ENCODE data around the gene MAT2A.
"Not testable (repeated sequence)": the region's sequence is repeated elsewhere in the genome, so short reads cannot be mapped to it uniquely, and the experiment has no call there.

MAT2A gene

DNA sequence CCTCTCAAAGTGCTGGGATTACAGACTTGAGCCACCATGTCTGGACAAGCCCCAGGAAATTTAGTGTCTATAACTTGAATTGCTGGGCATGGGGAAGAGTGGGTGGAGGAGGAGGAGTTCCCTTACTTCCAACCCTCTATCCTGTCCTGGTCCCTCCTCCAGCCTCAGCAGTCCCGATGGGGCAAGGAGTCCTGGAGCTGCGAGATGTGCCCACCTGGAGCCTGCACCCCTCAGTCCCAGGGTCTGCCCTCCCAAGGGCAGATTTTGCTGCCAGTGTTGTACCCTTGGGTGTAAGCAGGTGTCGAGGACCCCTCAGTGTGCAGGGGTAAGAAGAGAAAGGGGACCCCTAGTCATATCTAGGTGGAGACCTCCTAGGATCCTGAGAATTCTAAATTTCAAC, 41.2 kb downstream of the MAT2A start:
- no peak for DNase-seq

- DNase-seq, result no peak
Measured at GRCh38 chr2:85582492-85582891, 43.5 kb downstream of the MAT2A start.

DNA sequence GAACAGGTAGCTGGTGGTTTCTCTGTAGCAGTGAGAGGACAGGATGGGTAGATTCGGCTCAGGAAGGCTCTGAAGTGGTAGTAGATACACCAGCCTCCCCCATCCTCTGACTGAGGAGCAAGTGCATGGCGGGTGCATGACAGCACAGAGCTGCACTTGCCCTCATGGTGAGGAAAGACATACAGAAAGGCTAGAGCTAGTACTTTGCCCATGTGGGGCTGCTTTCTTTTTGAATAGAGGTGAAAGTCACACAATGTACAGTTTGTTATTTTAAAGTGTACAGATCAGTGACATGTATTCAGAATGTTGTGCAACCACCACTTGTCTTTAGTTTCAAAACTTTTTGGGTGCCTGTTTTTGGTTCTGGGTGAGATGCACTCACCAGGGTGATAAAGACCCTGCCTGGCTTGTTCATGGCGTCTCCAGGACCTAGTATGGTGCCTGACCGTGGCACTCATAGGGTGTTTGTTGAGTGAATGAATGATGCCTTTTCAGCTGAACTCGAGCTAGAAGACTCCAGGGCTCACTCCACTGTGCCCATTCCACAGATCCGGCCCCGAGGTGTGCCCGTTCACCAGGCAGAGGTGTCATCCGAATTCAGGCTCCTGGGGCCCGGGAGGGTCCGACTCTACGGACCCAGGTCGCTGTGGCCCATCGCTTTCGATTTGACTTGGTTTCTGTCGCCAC, 44.8 kb downstream of the MAT2A start:
- DNase-seq, result no peak

- DNase-seq, result no peak
Measured at GRCh38 chr2:85584354-85584856, 45.4 kb downstream of the MAT2A start, which contains the start of gene VAMP5. VAMP5 (plus strand) TSS chr2:85584431; CDS start chr2:85584491, 60 bp downstream.

DNA sequence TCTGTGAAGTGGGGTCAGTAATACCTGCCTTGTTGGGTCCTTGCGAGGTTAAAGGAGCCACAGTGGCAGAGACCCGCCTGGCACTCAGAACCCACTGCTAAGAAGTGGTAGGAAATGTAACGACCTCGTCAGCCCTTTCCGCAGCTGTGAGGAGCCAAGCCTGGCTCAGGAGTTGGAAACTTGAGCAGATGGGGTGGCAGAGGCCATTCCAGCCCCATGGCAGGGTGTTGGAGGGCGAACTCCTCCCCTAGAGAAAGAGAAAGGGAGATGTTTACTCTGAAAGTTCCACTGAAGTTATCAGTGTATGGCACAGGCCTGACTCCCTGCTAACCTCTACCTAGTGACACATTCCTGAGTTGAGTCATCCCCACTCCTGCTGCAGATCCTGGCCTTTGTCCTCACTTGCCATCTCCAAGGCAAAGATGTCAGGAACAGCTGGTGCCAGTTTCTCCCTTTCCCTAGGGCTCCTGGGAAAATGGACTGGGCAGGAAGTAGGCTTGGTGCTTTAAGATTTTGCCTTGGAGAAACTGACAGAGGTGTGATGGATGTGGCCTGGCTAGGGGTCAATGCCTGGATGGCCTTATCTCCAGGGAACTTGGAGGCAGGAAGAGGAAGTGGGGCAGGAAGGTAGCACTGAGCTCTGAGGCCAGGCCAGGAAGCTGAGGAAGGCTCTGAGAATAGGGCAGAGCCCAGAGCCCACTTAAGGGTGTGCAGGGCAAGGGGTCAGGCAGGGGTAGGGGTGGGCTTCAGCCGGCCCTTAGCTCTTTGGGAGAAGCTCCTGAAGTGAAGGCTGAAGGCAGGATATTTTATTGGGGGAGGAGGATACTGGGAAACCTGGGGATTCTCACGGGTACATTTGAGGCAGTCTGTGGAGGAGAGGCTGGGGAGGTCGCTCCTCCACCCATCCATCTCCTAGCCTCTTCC, 46.2 kb downstream of the MAT2A start:
- no peak for DNase-seq

- DNase-seq, result no peak
Measured at GRCh38 chr2:85585781-85586105, 46.8 kb downstream of the MAT2A start.

DNA sequence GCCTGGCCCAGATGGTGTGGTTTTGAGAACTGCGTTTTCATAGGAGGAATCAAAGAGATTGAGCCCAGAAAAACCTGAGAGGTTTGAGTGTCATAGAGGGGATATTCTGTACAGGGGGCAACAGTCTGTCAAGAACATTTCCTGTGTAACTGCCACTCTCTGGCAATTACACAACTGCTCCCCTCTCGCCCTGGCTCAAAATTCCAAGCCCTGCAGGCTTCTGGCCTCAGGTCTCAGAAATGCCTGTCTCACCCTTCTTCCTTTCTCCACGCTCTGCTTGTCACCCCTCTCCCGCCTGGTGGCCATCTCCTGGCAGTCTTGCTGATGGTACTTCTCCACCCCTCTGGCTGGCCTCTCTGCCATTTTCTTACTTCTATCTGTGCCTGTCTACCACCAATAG, 49.3 kb downstream of the MAT2A start:
- no peak for DNase-seq

DNA sequence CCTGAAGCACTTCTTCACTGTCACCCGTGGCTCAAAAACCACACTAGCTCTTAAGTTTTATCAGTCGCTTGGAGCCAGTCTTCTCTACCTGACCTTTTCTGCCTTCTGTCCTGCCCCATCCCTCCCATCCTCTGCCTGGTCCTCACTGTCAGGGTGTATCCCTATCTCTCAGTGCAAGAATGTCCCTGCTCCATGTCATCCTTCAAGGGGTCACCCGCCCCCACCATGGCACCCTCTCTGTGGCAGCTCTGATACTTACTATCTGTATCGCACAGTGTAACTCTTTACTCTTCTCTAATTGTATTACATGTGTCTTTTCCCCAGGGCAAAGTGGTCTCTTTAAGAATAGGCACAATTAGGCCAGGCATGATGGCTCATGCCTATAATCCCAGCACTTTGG, 49.7 kb downstream of the MAT2A start:
- no peak for DNase-seq

DNA sequence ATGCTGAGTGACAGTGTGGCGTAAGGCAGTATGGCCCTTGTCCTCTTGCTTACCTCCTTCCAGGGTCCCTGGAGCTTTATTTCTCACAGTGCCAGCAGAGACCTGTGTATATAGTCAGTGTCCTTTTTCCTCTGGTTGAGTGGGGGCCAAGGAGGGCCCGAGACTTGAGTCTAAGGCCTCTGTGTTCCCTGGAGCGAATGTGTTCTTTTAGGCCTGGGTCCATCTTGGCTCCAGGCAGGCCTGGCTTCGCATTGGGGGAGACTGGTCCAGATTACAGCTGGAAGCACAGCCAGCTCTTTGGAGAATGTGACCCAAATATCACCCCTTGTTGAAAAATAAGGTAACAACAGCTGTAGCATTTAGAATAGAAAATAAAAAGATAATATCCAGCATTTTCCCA, 50.2 kb downstream of the MAT2A start:
- no peak for DNase-seq

GRCh38 chr2:85589982-85590791, 51.2 kb downstream of the MAT2A start:
- DNase-seq, result no peak

GRCh38 chr2:85590950-85591349, 52.0 kb downstream of the MAT2A start:
- no peak for DNase-seq

- DNase-seq, result no peak
Measured at GRCh38 chr2:85591563-85591962, 52.6 kb downstream of the MAT2A start.

GRCh38 chr2:85592299-85592698, 53.3 kb downstream of the MAT2A start:
- DNase-seq, result not testable (repeated sequence)

DNA sequence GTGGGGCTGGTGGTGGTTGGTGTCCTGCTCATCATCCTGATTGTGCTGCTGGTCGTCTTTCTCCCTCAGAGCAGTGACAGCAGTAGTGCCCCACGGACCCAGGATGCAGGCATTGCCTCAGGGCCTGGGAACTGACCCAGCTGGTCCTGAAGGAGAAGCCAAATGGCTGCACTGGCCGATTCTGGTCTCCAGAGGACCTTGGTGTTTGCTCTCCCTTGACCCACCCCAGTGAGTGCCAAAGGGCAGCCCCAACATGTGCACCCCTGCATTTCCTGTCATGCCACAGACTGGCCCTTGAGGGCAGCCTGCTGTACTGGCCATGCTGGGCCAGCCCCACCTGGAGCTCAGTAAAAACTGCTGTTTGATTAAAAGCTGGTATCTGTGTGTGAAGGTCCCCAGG, 54.1 kb downstream of the MAT2A start:
- DNase-seq, result no peak

All from activated T-cell treated with anti-CD3 and anti-CD28 coated beads for 4 hours (primary cell).